Left ventricle myocardium inferior (tissue), 1 donor: ENCODE measurements around the gene VWA8. TPM values are rescaled to one million over a fixed set of nuclear protein-coding genes. Genes with fewer than 3 reads are reported as not detected.

Experiments
- DNase-seq: peaks from one replicate; pipeline ENCODE4 v3.0.0-alpha.2; 2020
- H3K27ac ChIP-seq: fragments of 200-600 bp; replicated peaks from 2 replicates; pipeline ENCODE4 v1.8.0; 2021
- H3K27me3 ChIP-seq: fragments of 200-600 bp; 2 replicates; pipeline ENCODE4 v1.8.0; 2021; ENCODE audit warnings: low read depth
- H3K36me3 ChIP-seq: fragments of 200-600 bp; 2 replicates; pipeline ENCODE4 v1.8.0; 2021
- H3K4me1 ChIP-seq: fragments of 200-600 bp; 2 replicates; pipeline ENCODE4 v1.8.0; 2021
- H3K4me3 ChIP-seq: fragments of 200-600 bp; 2 replicates; pipeline ENCODE4 v1.8.0; 2021; ENCODE audit warnings: mild to moderate bottlenecking, moderate library complexity
- H3K9me3 ChIP-seq: fragments of 200-600 bp; replicated peaks from 2 replicates; pipeline ENCODE4 v1.8.0; 2021
- CTCF ChIP-seq: fragments of 200-600 bp; IDR thresholded peaks from 2 replicates; pipeline ENCODE4 v1.8.0; 2021; ENCODE audit warnings: antibody characterized with exemption, mild to moderate bottlenecking, borderline replicate concordance
- intact Hi-C: fragments of 100-400 bp; cut with micrococcal nuclease; formaldehyde crosslinking; loops from one replicate; pipeline ENCODE4 v1.11.0; 2022
- total RNA-seq: library from RNA; stranded (reverse); fragmentation: NEBNext Ultra II Directional; extraction: Animal tissue kit (Norgen Biotek cat#: 25700); gene quantifications from one replicate; pipeline ENCODE4 v1.2.1, GENCODE V29; 2021
- donor health status: DM: no; HTN: yes; CAD: no; lungs with severe emphysema.

Gene VWA8
- total RNA-seq, 1 donor from 2014 or later: 51.0 TPM

GRCh38 chr13:41937388-41937787 is 23.5 kb downstream of the VWA8 start:
- no peak for DNase-seq
- H3K9me3 ChIP-seq: peaks cover 10% of the 10 kb centered on the region
- H3K4me1 ChIP-seq: peaks cover 41% of the 10 kb centered on the region
- H3K27ac ChIP-seq: no peak overlapping the region
- H3K36me3 ChIP-seq: no peaks in the 10 kb centered on the region
- no peak overlapping the region for H3K4me3 ChIP-seq
- no peaks in the 10 kb centered on the region for H3K27me3 ChIP-seq
- intact Hi-C loops: no loop called here
- TF ChIP-seq CTCF: no peak

- no peak for DNase-seq
These were observed 25.4 kb downstream of the VWA8 start for GRCh38 chr13:41935501-41935900.

GRCh38 chr13:41934994-41935393 is 25.9 kb downstream of the VWA8 start:
- Histone ChIP-seq H3K27ac (no peak overlapping the region), H3K36me3 (no peaks in the 10 kb centered on the region), H3K27me3 (no peaks in the 10 kb centered on the region), H3K4me1 (peaks cover 22% of the 10 kb centered on the region), H3K4me3 (no peak overlapping the region), H3K9me3 (peaks cover 10% of the 10 kb centered on the region)
- TF ChIP-seq CTCF: no peak
- intact Hi-C loops: no loop called here
- no peak for DNase-seq

More at GRCh38 chr13:41935501-41935900, 25.4 kb downstream of the VWA8 start:
- intact Hi-C loops: no loop called here
- H3K4me1 ChIP-seq: peaks cover 27% of the 10 kb centered on the region
- H3K27me3 ChIP-seq: no peaks in the 10 kb centered on the region
- TF ChIP-seq CTCF: no peak
- H3K4me3 ChIP-seq: no peak overlapping the region
- H3K36me3 ChIP-seq: no peaks in the 10 kb centered on the region
- H3K9me3 ChIP-seq: peaks cover 10% of the 10 kb centered on the region
- H3K27ac ChIP-seq: no peak overlapping the region

GRCh38 chr13:41934120-41934519 is 26.8 kb downstream of the VWA8 start:
- intact Hi-C loops: no loop called here
- Histone ChIP-seq H3K4me3 (no peak overlapping the region), H3K36me3 (no peaks in the 10 kb centered on the region), H3K27me3 (no peaks in the 10 kb centered on the region), H3K9me3 (peaks cover 10% of the 10 kb centered on the region), H3K4me1 (peaks cover 15% of the 10 kb centered on the region), H3K27ac (no peak overlapping the region)
- no peak for TF ChIP-seq CTCF
- DNase-seq: no peak

GRCh38 chr13:41931337-41931736 is 29.6 kb downstream of the VWA8 start:
- DNase-seq: no peak
- Histone ChIP-seq H3K36me3 (peaks cover 4% of the 10 kb centered on the region), H3K9me3 (peaks cover 13% of the 10 kb centered on the region), H3K4me1 (peaks cover 20% of the 10 kb centered on the region), H3K27ac (no peak overlapping the region), H3K4me3 (no peak overlapping the region), H3K27me3 (no peaks in the 10 kb centered on the region)
- intact Hi-C loops: no loop called here
- no peak for TF ChIP-seq CTCF

GRCh38 chr13:41930154-41930553 is 30.8 kb downstream of the VWA8 start:
- peaks cover 14% of the 10 kb centered on the region for H3K36me3 ChIP-seq
- H3K9me3 ChIP-seq: peaks cover 24% of the 10 kb centered on the region
- TF ChIP-seq CTCF: no peak
- no peak overlapping the region for H3K4me3 ChIP-seq
- peaks cover 20% of the 10 kb centered on the region for H3K4me1 ChIP-seq
- H3K27me3 ChIP-seq: no peaks in the 10 kb centered on the region
- H3K27ac ChIP-seq: no peak overlapping the region
- intact Hi-C loops: no loop called here
- DNase-seq: no peak
